ENCODE measurements around the gene FAM107B.

FAM107B gene

GRCh38 chr10:14519785-14520184, 254.9 kb downstream of the FAM107B start:
- H3K27ac ChIP-seq (ENCODE audit: low read depth, low read length) = no peak overlapping the region
- H3K27me3 ChIP-seq (ENCODE audit: insufficient read depth, low read length) = no peaks in the 10 kb centered on the region
- H3K4me1 ChIP-seq (ENCODE audit: control insufficient read depth, insufficient read depth, low read length, unreplicated experiment) = no peaks in the 10 kb centered on the region
- H3K36me3 ChIP-seq (ENCODE audit: insufficient read depth, low read length) = no peaks in the 10 kb centered on the region
- H3K4me3 ChIP-seq (ENCODE audit: low read depth, low read length) = no peak overlapping the region
- H2AFZ ChIP-seq (ENCODE audit: low read length, unreplicated experiment) = no peak overlapping the region
- H3K79me2 ChIP-seq (ENCODE audit: control insufficient read depth, insufficient read depth, low read length, unreplicated experiment) = no peaks in the 10 kb centered on the region

DNA sequence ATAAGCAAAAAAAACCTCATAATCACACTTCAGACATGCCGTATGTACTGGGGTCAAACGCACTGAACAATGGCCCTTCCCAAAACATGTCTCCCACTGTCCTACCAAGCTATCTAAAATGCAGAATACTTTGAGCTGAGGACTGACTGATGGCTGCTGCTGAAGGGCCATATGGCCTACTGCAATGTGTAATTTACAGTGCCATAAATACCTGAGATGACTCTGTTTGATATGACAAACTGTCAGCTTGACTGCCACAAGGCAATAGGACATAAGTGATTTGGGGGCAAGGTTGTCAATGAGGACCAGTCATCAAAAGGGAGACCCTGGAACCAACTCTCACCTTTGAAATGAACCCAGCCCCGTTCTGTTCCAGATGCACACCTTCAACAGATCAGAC, 256.5 kb downstream of the FAM107B start:
- Histone ChIP-seq H3K4me1 (ENCODE audit: control insufficient read depth, insufficient read depth, low read length, unreplicated experiment) (no peaks in the 10 kb centered on the region), H3K79me2 (ENCODE audit: control insufficient read depth, insufficient read depth, low read length, unreplicated experiment) (no peaks in the 10 kb centered on the region), H3K36me3 (ENCODE audit: insufficient read depth, low read length) (no peaks in the 10 kb centered on the region), H3K27ac (ENCODE audit: low read depth, low read length) (no peak overlapping the region), H3K27me3 (ENCODE audit: insufficient read depth, low read length) (no peaks in the 10 kb centered on the region), H2AFZ (ENCODE audit: low read length, unreplicated experiment) (no peak overlapping the region), H3K4me3 (ENCODE audit: low read depth, low read length) (no peak overlapping the region)

GRCh38 chr10:14513123-14513522, 261.6 kb downstream of the FAM107B start:
- H3K27ac ChIP-seq (ENCODE audit: low read depth, low read length) = no peak overlapping the region
- no peak overlapping the region for H3K4me3 ChIP-seq (ENCODE audit: low read depth, low read length)
- no peaks in the 10 kb centered on the region for H3K79me2 ChIP-seq (ENCODE audit: control insufficient read depth, insufficient read depth, low read length, unreplicated experiment)
- H3K36me3 ChIP-seq (ENCODE audit: insufficient read depth, low read length) = no peaks in the 10 kb centered on the region
- no peak overlapping the region for H2AFZ ChIP-seq (ENCODE audit: low read length, unreplicated experiment)
- no peaks in the 10 kb centered on the region for H3K4me1 ChIP-seq (ENCODE audit: control insufficient read depth, insufficient read depth, low read length, unreplicated experiment)
- H3K27me3 ChIP-seq (ENCODE audit: insufficient read depth, low read length) = no peaks in the 10 kb centered on the region

- H3K4me1 ChIP-seq (ENCODE audit: control insufficient read depth, insufficient read depth, low read length, unreplicated experiment) = no peaks in the 10 kb centered on the region
- peaks cover 16% of the 10 kb centered on the region for H3K27me3 ChIP-seq (ENCODE audit: insufficient read depth, low read length)
- H2AFZ ChIP-seq (ENCODE audit: low read length, unreplicated experiment) = no peak overlapping the region
- no peak overlapping the region for H3K27ac ChIP-seq (ENCODE audit: low read depth, low read length)
- no peaks in the 10 kb centered on the region for H3K36me3 ChIP-seq (ENCODE audit: insufficient read depth, low read length)
- H3K4me3 ChIP-seq (ENCODE audit: low read depth, low read length) = no peak overlapping the region
- H3K79me2 ChIP-seq (ENCODE audit: control insufficient read depth, insufficient read depth, low read length, unreplicated experiment) = no peaks in the 10 kb centered on the region
Observed at GRCh38 chr10:14510346-14510745, 264.4 kb downstream of the FAM107B start.

DNA sequence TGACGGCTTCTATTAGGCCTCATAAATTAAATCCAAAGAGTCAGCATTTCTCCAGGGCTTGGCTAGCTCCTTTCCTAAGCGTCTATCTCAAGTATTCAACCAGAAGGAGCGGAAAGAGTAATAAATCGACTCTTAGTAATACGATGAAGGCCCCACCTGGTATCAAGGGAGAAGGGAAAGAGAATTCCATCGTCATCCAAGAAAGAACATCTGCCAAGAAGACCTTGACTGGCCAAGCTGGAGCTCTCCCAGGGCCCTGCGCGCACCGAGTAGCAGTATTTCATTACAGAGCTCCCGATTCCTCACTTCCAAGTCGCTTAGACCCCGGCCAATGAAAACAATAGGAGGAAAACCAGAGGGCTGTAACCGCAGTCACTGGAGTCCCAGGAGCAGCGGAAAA, 266.0 kb downstream of the FAM107B start:
- Histone ChIP-seq H3K79me2 (ENCODE audit: control insufficient read depth, insufficient read depth, low read length, unreplicated experiment) (no peaks in the 10 kb centered on the region), H3K36me3 (ENCODE audit: insufficient read depth, low read length) (no peaks in the 10 kb centered on the region), H3K27ac (ENCODE audit: low read depth, low read length) (no peak overlapping the region), H3K27me3 (ENCODE audit: insufficient read depth, low read length) (peaks cover 30% of the 10 kb centered on the region), H2AFZ (ENCODE audit: low read length, unreplicated experiment) (no peak overlapping the region), H3K4me1 (ENCODE audit: control insufficient read depth, insufficient read depth, low read length, unreplicated experiment) (no peaks in the 10 kb centered on the region), H3K4me3 (ENCODE audit: low read depth, low read length) (no peak overlapping the region)

DNA sequence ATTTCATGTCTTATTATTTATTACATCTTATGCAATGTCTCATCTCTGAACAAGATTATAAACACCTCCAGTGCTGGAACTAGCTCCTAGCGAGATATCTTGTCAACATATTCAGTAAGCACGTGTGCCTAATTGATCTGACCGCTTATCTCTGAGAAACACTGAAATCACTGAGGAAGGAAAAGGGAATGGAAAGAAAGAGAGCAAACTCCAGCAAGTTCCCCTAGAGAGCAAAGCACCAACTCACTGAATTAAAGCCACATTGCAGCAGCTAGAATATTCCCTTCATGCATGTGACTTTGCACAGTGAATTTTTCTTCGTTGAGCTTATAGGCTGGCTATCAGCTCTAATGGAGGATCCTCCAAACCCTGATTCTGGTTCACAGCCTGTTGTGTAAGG, 266.9 kb downstream of the FAM107B start:
- no peaks in the 10 kb centered on the region for H3K79me2 ChIP-seq (ENCODE audit: control insufficient read depth, insufficient read depth, low read length, unreplicated experiment)
- H2AFZ ChIP-seq (ENCODE audit: low read length, unreplicated experiment) = no peak overlapping the region
- no peaks in the 10 kb centered on the region for H3K4me1 ChIP-seq (ENCODE audit: control insufficient read depth, insufficient read depth, low read length, unreplicated experiment)
- H3K36me3 ChIP-seq (ENCODE audit: insufficient read depth, low read length) = no peaks in the 10 kb centered on the region
- no peak overlapping the region for H3K27ac ChIP-seq (ENCODE audit: low read depth, low read length)
- no peak overlapping the region for H3K4me3 ChIP-seq (ENCODE audit: low read depth, low read length)
- peaks cover 36% of the 10 kb centered on the region for H3K27me3 ChIP-seq (ENCODE audit: insufficient read depth, low read length)

DNA sequence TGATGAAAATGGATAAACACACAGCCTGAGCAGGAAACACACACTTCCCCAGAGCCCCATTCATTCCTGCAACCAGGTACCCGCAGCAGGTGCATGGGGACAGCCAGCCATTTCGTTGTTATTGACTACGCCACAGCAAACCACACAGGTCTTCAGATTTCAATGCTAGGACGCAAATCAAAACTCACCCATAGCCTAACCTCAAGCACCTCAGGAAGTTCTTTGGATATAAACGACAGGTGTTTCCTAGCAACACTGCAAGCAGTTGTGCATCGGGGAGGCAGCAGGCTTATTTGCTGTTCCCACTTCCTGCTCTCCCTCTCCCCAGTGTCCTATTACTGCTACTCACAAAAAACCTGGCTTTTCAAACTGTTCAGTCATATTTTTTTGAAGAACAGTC, 267.5 kb downstream of the FAM107B start:
- Histone ChIP-seq H2AFZ (ENCODE audit: low read length, unreplicated experiment) (no peak overlapping the region), H3K27ac (ENCODE audit: low read depth, low read length) (no peak overlapping the region), H3K27me3 (ENCODE audit: insufficient read depth, low read length) (peaks cover 41% of the 10 kb centered on the region), H3K79me2 (ENCODE audit: control insufficient read depth, insufficient read depth, low read length, unreplicated experiment) (no peaks in the 10 kb centered on the region), H3K36me3 (ENCODE audit: insufficient read depth, low read length) (no peaks in the 10 kb centered on the region), H3K4me3 (ENCODE audit: low read depth, low read length) (no peak overlapping the region), H3K4me1 (ENCODE audit: control insufficient read depth, insufficient read depth, low read length, unreplicated experiment) (no peaks in the 10 kb centered on the region)

DNA sequence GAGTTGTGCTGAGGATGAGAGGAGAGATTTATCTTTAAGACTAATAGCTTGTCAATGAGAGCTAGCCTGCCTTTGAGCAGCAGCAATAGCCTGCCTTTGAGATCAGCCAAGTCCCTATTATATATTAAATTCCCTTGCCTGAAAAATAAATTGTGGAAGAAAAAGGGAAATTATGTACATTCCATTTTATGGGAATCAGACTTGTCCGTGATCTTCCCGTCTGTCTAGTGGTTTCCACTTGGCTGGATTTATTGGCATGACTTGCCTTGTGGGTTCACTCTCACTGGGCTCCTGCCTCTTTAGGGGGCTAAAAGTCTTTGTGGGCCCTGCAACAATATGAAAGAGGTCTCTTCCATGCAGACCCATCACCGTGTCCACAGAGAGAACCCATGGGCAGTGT, 272.3 kb downstream of the FAM107B start:
- Histone ChIP-seq H3K4me1 (ENCODE audit: control insufficient read depth, insufficient read depth, low read length, unreplicated experiment) (no peaks in the 10 kb centered on the region), H3K36me3 (ENCODE audit: insufficient read depth, low read length) (no peaks in the 10 kb centered on the region), H3K27ac (ENCODE audit: low read depth, low read length) (no peak overlapping the region)

DNA sequence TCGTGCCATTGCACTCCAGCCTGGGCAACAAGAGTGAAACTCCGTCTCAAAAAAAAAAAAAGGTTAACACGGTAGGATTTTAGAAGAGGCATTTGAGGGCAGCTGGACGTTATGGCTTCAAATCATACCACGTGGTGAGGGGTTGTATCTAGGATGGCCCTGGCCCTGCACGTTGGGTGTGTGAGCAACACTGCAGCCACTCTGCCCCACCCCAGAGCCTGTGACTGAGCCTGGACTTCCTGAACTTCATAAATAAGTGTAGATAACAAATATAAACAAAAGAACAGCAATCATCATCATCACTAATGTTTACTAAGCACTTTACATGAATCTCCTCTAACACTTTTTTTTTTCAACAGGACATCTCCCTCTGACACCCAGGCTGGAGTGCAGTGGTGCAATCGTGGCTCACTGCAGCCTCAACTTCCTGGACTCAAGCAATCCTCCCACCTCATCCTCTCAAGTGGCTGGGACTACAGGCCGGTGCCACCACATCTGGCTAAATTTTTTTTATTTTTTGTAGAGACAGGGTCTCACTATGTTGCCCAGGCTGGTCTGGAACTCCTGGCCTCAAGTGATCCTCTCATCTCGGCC, 274.4 kb downstream of the FAM107B start:
- H3K4me1 ChIP-seq (ENCODE audit: control insufficient read depth, insufficient read depth, low read length, unreplicated experiment) = no peaks in the 10 kb centered on the region
- no peak overlapping the region for H3K27ac ChIP-seq (ENCODE audit: low read depth, low read length)
- no peak overlapping the region for H2AFZ ChIP-seq (ENCODE audit: low read length, unreplicated experiment)
- H3K79me2 ChIP-seq (ENCODE audit: control insufficient read depth, insufficient read depth, low read length, unreplicated experiment) = no peaks in the 10 kb centered on the region
- H3K27me3 ChIP-seq (ENCODE audit: insufficient read depth, low read length) = peaks cover 28% of the 10 kb centered on the region
- no peaks in the 10 kb centered on the region for H3K36me3 ChIP-seq (ENCODE audit: insufficient read depth, low read length)
- H3K4me3 ChIP-seq (ENCODE audit: low read depth, low read length) = no peak overlapping the region

More for the DNA sequence above, 272.3 kb downstream of the FAM107B start:
- H2AFZ ChIP-seq (ENCODE audit: low read length, unreplicated experiment) = no peak overlapping the region
- H3K4me3 ChIP-seq (ENCODE audit: low read depth, low read length) = no peak overlapping the region
- H3K27me3 ChIP-seq (ENCODE audit: insufficient read depth, low read length) = peaks cover 45% of the 10 kb centered on the region
- H3K79me2 ChIP-seq (ENCODE audit: control insufficient read depth, insufficient read depth, low read length, unreplicated experiment) = no peaks in the 10 kb centered on the region

DNA sequence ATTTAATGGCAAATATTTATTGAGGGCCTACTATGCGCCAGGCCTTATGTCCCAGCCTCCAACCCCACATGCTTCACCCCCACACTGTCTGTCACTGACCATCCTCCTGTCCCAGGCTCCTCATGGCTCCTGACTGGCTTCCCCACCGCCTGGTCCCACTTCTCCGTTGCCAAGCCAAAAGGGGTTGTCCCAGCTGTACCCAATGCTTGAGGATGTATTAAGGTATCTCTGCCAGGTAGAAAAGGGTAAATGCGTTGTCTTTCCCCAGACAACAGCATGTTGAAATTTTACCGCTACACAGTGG, 275.1 kb downstream of the FAM107B start:
- Histone ChIP-seq H3K36me3 (ENCODE audit: insufficient read depth, low read length) (no peaks in the 10 kb centered on the region), H3K27ac (ENCODE audit: low read depth, low read length) (no peak overlapping the region), H3K4me3 (ENCODE audit: low read depth, low read length) (no peak overlapping the region), H3K4me1 (ENCODE audit: control insufficient read depth, insufficient read depth, low read length, unreplicated experiment) (no peaks in the 10 kb centered on the region), H3K79me2 (ENCODE audit: control insufficient read depth, insufficient read depth, low read length, unreplicated experiment) (no peaks in the 10 kb centered on the region), H3K27me3 (ENCODE audit: insufficient read depth, low read length) (peaks cover 22% of the 10 kb centered on the region), H2AFZ (ENCODE audit: low read length, unreplicated experiment) (no peak overlapping the region)

- Histone ChIP-seq H2AFZ (ENCODE audit: low read length, unreplicated experiment) (no peak overlapping the region), H3K36me3 (ENCODE audit: insufficient read depth, low read length) (no peaks in the 10 kb centered on the region), H3K4me1 (ENCODE audit: control insufficient read depth, insufficient read depth, low read length, unreplicated experiment) (no peaks in the 10 kb centered on the region), H3K79me2 (ENCODE audit: control insufficient read depth, insufficient read depth, low read length, unreplicated experiment) (no peaks in the 10 kb centered on the region), H3K27me3 (ENCODE audit: insufficient read depth, low read length) (peaks cover 11% of the 10 kb centered on the region), H3K4me3 (ENCODE audit: low read depth, low read length) (no peak overlapping the region), H3K27ac (ENCODE audit: low read depth, low read length) (no peak overlapping the region)
Observed at GRCh38 chr10:14498326-14498725, 276.4 kb downstream of the FAM107B start.
